Pancreas (tissue), 10 donors: ENCODE data around the gene NTNG2. TPM values are rescaled to one million over a fixed set of nuclear protein-coding genes. Genes with fewer than 3 reads are reported as not detected.

Experiments used
- ATAC-seq, 4 donors: fragments of 200-7000 bp; cut with Tn5 transposase; one replicate each; pipeline versions ENCODE4 v1.8.0 to v1.9.1; 2020; ENCODE audit warnings: mild to moderate bottlenecking in 4 of 4, moderate library complexity in 4 of 4
- DNase-seq, 6 donors: peaks; one replicate each; pipeline ENCODE4 v3.0.0-alpha.2; 2020
- FAIRE-seq: peaks from 2 replicates; lab custom pipeline; 2012; peaks lifted over from hg19 to GRCh38; lab: Jason Lieb, UNC
- H3K27ac ChIP-seq, 4 donors: fragments of 200-600 bp; sonication (generic); 1 replicate in 3 of 4; 2 replicates in 1 of 4; pipeline versions ENCODE4 v1.5.0 to v1.8.0; 2020
- H3K27me3 ChIP-seq, 4 donors: fragments of 200-600 bp; one replicate each; pipeline ENCODE4 v1.8.0; 2021
- H3K36me3 ChIP-seq, 3 donors: fragments of 200-600 bp; sonication (generic) in 1 of 3; one replicate each; pipeline versions ENCODE4 v1.5.0 to v1.8.0; 2020 to 2021
- H3K4me1 ChIP-seq, 3 donors: fragments of 200-600 bp; one replicate each; pipeline ENCODE4 v1.8.0; 2021
- H3K4me3 ChIP-seq, 4 donors: fragments of 200-600 bp; sonication (generic) in 2 of 4; one replicate each; pipeline versions ENCODE4 v1.5.0 to v1.8.0; 2020 to 2021
- H3K9me3 ChIP-seq, 4 donors: fragments of 200-600 bp; one replicate each; pipeline ENCODE4 v1.8.0; 2021
- WGBS, 2 donors: extraction: QIAGEN DNeasy Blood & Tissue Kit; methylation state at CpG; one replicate each; pipeline ENCODE4 v1.1.7; 2013; 5-methylcytosine and 5-hydroxymethylcytosine counted together
- intact Hi-C, 3 donors: fragments of 100-400 bp; cut with DNase I; formaldehyde crosslinking; loops; one replicate each; pipeline versions ENCODE4 v1.11.1 to v1.14.2; 2022
- polyA plus RNA-seq, 2 donors: library from polyadenylated mRNA; stranded (reverse); fragments of 200-250 nt; gene quantifications; one replicate each; pipeline ENCODE4 v1.2.3, GENCODE V29; 2013
- total RNA-seq, 6 donors: library from RNA; stranded (reverse); fragmentation: NEBNext Ultra II Directional in 4 of 6; extraction: Animal tissue kit (Norgen Biotek cat#: 25700) in 4 of 6; gene quantifications; one replicate each; pipeline versions ENCODE4 v1.2.1 to v1.2.4, GENCODE V29; 2021 to 2023
- TF ChIP-seq, protein P1 (sequence below), 4 donors: fragments of 200-600 bp; sonication (generic) in 3 of 4; IDR thresholded peaks; one replicate each; pipeline versions ENCODE4 v1.5.0 to v1.8.0; 2021; ENCODE audit warnings: antibody characterized with exemption in 4 of 4
- donor health status: healthy with polysubstance abuse.
- donor health status: DM: no; HTN: no; CAD: no; lungs with moderate emphysema.
- donor health status: DM: no; HTN: no; CAD: no.
- donor health status: control.
- donor health status: control.
- donor health status: Bipolar disorder and iron deficiency.
- donor health status: DM: yes; HTN: yes; CAD: no.
- donor health status: DM: no; HTN: no; CAD: no.
- donor health status: DM: no; HTN: no; CAD: no.
- donor health status: DM: yes; HTN: yes; CAD: no.

The NTNG2 gene
- total and polyA plus RNA-seq, 8 donors: 1.0 to 6.4 (median 2.4) TPM

DNA sequence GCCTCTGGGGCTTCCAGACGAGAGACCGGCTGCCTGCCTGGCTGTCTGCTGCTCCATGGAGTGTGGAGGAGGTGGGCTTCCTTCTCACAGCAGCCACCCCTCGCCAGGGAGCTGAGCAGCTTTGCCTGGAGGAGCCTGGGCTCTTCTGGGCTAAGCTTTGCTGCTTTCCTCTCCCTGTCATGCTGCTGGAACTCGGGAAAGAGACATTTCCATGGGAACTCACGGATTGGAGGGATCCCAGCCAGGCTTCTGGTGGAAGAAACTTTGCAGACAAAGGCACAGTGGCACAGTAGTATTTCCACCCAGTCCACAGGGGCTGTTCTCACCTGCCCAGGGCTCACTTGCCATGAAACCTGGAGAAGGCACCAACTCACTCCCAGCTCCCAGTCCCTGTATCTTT, 5.6 kb upstream of the NTNG2 start:
- Histone ChIP-seq H3K4me1 (peaks cover 0 to 1% (median 0%) of the 10 kb centered on the region in 3 donors), H3K4me3 (no peak overlapping the region), H3K36me3 (no peaks in the 10 kb centered on the region), H3K27me3 (no peaks in the 10 kb centered on the region), H3K27ac (no peak overlapping the region), H3K9me3 (no peaks in the 10 kb centered on the region)
- no peak for FAIRE-seq
- intact Hi-C loops: no loop called here
- 22 to 25% methylated on average over 5 of the region's 5 CpGs for WGBS, 2 donors
- no peak for DNase-seq
- ATAC-seq: no peak
- TF ChIP-seq, protein P1, sequence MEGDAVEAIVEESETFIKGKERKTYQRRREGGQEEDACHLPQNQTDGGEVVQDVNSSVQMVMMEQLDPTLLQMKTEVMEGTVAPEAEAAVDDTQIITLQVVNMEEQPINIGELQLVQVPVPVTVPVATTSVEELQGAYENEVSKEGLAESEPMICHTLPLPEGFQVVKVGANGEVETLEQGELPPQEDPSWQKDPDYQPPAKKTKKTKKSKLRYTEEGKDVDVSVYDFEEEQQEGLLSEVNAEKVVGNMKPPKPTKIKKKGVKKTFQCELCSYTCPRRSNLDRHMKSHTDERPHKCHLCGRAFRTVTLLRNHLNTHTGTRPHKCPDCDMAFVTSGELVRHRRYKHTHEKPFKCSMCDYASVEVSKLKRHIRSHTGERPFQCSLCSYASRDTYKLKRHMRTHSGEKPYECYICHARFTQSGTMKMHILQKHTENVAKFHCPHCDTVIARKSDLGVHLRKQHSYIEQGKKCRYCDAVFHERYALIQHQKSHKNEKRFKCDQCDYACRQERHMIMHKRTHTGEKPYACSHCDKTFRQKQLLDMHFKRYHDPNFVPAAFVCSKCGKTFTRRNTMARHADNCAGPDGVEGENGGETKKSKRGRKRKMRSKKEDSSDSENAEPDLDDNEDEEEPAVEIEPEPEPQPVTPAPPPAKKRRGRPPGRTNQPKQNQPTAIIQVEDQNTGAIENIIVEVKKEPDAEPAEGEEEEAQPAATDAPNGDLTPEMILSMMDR (IDR thresholded peaks at IDR 0.05): no peak

DNA sequence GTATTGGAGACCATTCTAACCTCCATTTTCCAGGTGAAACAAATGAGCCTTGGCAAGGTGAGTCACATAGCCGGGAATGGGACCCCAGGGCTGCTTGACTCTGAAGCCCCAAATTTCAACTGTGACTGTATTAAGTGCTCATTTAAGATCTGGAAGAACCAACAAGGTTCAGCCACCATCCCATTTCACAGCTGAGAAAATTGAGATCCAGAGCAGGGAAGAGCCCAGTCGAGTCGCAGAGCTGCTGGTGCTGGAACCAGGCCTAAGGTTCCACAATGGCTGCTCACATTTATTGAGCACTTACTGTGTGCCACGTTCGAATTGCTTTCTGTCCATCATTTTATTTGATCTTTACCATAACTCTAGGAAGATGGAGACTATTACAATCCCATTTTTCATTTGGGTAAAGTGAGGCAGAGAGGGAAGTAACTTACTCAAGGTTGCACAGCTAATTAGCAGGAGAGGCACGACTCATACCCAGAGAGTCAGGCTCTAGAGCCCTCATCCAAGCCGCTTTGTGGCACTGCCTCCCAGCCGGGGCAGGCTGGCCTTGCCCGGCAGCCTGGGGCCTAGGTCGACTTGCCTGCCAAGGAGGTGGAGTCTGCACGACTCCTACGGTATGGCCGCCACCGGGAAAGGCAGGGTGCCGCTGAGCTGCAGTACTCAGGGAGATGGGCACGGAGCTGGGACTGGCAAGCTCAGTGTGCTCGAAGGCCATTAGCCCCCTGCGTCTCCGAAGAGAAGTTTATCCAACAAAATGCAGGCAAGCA, 4.3 kb upstream of the NTNG2 start:
- intact Hi-C loops: no loop called here
- Histone ChIP-seq H3K4me1 (peaks cover 0 to 5% (median under 1%) of the 10 kb centered on the region in 3 donors), H3K4me3 (no peak overlapping the region), H3K27ac (no peak overlapping the region), H3K9me3 (no peaks in the 10 kb centered on the region), H3K27me3 (no peaks in the 10 kb centered on the region), H3K36me3 (no peaks in the 10 kb centered on the region)
- FAIRE-seq (no peak), ATAC-seq (no peak), DNase-seq (no peak)
- WGBS, 2 donors: 53 to 63% methylated on average over 19 of the region's 19 CpGs
- TF ChIP-seq, protein P1 (IDR thresholded peaks at IDR 0.05): no peak

DNA sequence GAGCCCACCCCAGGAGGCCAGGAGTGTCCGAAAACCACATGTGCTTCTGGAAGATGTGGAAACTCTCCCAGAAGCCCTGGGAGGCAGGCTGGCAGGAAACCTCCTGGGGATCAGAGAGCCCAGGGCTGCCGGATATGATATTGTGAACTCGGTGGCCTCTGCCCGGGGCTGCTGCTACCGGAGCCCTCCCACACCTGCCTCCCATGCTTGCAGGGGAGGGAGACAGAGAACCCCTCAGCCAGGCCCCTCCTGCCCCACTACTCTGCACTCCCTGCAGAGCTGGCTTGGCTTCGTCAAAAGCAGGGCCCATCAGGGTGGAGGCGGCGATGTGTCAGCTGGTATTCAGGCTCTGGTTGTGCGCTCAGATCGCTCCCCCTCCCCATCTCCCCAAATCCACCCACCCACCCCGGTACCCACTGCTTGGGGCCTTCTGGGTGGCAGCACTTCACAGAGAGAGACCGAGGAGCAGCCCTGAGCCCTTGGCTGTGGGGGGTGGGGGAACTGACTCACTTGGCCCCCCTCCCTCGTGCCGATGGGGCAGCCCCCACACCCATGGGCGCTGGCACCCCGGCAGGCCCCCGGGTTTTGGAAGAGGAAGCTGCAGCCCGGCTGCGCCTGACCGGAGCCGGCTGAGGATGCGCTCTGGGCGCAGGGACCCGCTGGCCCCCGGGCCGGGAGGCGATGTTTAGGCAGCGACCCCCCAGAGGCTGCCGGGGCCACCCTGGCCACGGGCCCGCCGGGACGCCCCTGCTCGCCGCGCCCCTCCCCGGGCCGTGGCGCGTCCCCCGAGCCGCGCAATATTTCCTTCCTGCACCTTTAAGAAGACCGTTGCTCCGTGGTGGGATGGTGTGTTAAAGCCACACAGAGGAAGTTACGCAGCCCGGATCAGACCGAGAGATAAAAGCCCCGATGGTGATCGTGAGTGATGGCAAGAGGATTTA, 786 bp upstream of the NTNG2 start:
- no peak for DNase-seq
- peaks cover 0 to 3% (median 0%) of the 10 kb centered on the region in 4 donors for H3K27me3 ChIP-seq
- no peak for ATAC-seq
- H3K9me3 ChIP-seq: no peaks in the 10 kb centered on the region
- WGBS, 2 donors: 8 to 10% methylated on average over 48 to 50 of the region's 50 CpGs
- H3K36me3 ChIP-seq: no peaks in the 10 kb centered on the region
- intact Hi-C loops: no loop called here
- H3K4me3 ChIP-seq: peak overlapping the region in 3 of 4 donors; percentile 18 to 60 (median 46)
- peaks cover 15 to 24% (median 22%) of the 10 kb centered on the region in 3 donors for H3K4me1 ChIP-seq
- no peak overlapping the region for H3K27ac ChIP-seq
- TF ChIP-seq, protein P1 (IDR thresholded peaks at IDR 0.05): no peak
- FAIRE-seq: no peak

DNA sequence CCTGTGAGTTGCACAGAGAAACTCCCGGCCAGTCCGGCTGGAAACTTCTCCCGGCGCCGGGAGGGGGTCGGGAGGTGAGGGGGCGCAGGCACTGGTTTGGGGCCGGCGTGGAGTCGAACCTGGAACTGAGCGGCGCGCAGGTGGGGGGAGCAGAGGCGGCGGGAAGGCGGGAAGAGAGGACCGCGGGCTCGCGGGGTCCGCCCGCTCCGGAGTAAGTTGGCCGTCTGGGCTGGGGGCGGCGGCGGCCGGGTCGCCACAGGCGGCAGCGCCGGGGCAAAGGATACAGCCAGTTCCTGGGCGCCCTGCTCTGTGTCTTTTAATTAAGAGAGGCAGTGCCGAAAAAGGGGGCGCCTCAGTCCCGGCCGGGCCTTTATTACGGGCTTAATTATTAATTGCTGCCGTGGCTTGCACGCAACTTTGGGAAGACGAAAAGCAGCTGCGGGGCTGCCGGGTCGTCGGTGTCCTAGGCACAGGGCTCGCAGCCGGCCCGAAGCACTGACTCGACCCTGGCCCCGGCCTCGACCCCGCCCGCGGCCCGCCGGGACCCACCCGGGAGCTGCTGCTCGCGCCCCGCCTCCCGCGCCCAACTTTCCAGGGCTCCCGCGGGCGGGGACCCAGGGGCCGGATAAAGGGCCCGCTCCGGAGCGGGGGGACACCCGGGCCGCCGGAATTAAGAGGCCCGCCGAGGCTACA, 1.1 kb downstream of the NTNG2 start:
- Histone ChIP-seq H3K27me3 (peaks cover 0 to 3% (median 0%) of the 10 kb centered on the region in 4 donors), H3K4me3 (peak overlapping the region in 2 of 4 donors; percentile 29 to 41), H3K4me1 (peaks cover 15 to 24% (median 22%) of the 10 kb centered on the region in 3 donors), H3K9me3 (no peaks in the 10 kb centered on the region), H3K27ac (no peak overlapping the region), H3K36me3 (no peaks in the 10 kb centered on the region)
- FAIRE-seq (no peak), DNase-seq (no peak), ATAC-seq (peak in 3 of 4 donors; percentile 4 to 13 (median 11))
- intact Hi-C loops: no loop called here
- 1% methylated on average over 51 to 74 of the region's 74 CpGs for WGBS, 2 donors
- TF ChIP-seq, protein P1 (IDR thresholded peaks at IDR 0.05): no peak
